ENCODE measurements around the gene TOR1A. TPM values are rescaled to one million over a fixed set of nuclear protein-coding genes. Genes with fewer than 3 reads are reported as not detected.
A peak's percentile ranks its signal among the peaks of the same experiment; 100 is the strongest.
"Not testable (repeated sequence)": the region's sequence is repeated elsewhere in the genome, so short reads cannot be mapped to it uniquely, and the experiment has no call there.

Gene TOR1A
- total RNA-seq, 2 experiments from 2014 or later: 54.6 to 58.4 TPM

- peak overlapping the region; percentile 54 for H3K4me3 Mint-ChIP-seq
- no peaks in the 10 kb centered on the region for H3K9me3 Mint-ChIP-seq (ENCODE audit: insufficient read depth)
- peak overlapping the region; percentile 5 for H3K27ac Mint-ChIP-seq
These were observed 22.4 kb downstream of the TOR1A start for GRCh38 chr9:129801504-129801903.

DNA sequence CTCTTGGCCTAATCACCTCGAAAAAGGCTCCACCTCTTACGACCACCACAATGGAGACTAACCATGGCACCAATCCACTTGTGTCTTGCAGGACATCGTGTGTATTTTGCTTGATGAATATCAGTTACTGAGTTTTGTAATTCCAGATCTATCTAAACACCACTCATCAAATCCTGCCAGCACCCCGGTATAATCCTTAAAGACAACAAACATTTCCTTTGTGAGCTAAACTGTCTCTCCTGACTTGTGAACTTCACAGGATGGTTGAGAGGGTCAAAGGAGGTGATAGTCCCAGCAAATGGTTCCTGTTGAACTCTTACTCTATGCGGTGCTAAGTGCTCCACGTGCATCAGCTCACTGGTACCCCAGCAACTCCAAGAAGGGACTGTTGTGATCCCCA, 25.0 kb downstream of the TOR1A start:
- peaks cover 2% of the 10 kb centered on the region for H3K36me3 Mint-ChIP-seq (ENCODE audit: low read depth)
- H3K27ac Mint-ChIP-seq: no peak overlapping the region
- H3K4me1 Mint-ChIP-seq (ENCODE audit: low read depth): peaks cover 12% of the 10 kb centered on the region
- DNase-seq (no peak), ATAC-seq (no peak)
- POLR2A ChIA-PET: no interaction called here
- H3K4me3 Mint-ChIP-seq: no peak overlapping the region
- H3K27me3 Mint-ChIP-seq (ENCODE audit: low read depth): peaks cover 5% of the 10 kb centered on the region
- no peaks in the 10 kb centered on the region for H3K9me3 Mint-ChIP-seq (ENCODE audit: insufficient read depth)
- CTCF ChIA-PET: interaction anchor here (1.2 to 1.7 kb wide), 2 partner anchors 9 to 14 kb away, joined by 3 to 10 read pairs; no protein-coding TSS in a partner anchor

More at GRCh38 chr9:129801504-129801903, 22.4 kb downstream of the TOR1A start:
- CTCF ChIA-PET: interaction anchor here (1.0 to 1.1 kb wide), 2 partner anchors 18 to 63 kb away, joined by 3 to 4 read pairs; no protein-coding TSS in a partner anchor
- H3K4me1 Mint-ChIP-seq (ENCODE audit: low read depth): peaks cover 32% of the 10 kb centered on the region
- no peak for ATAC-seq
- POLR2A ChIA-PET: no interaction called here
- H3K36me3 Mint-ChIP-seq (ENCODE audit: low read depth): peaks cover 19% of the 10 kb centered on the region
- no peaks in the 10 kb centered on the region for H3K27me3 Mint-ChIP-seq (ENCODE audit: low read depth)
- no peak for DNase-seq

DNA sequence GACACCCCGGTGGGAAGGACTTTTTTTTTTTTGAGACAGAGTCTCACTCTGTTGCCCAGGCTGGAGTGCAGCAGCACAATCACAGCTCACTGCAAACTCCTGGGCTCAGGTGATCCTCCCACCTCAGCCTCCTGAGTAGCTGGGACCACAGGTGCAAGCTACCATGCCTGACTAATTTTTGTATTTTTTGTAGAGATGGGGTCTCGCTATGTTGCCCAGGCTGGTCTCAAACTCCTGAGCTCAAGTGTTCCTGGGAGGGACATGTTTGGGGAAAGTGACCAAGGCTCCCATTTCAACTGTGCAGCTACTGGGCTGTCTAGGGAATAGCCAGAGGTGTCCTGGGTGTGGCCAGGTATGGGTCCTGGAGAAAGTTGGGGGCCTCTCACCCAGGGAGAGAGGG, 27.9 kb downstream of the TOR1A start:
- H3K36me3 Mint-ChIP-seq (ENCODE audit: low read depth); H3K9me3 Mint-ChIP-seq (ENCODE audit: insufficient read depth); H3K4me3 Mint-ChIP-seq; ATAC-seq; CTCF ChIA-PET; H3K27ac Mint-ChIP-seq; H3K4me1 Mint-ChIP-seq (ENCODE audit: low read depth); DNase-seq; H3K27me3 Mint-ChIP-seq (ENCODE audit: low read depth): not testable (repeated sequence)
- POLR2A ChIA-PET: interaction anchor here (0.8 kb wide), 1 partner anchor 10 kb away, joined by 3 read pairs; no protein-coding TSS in a partner anchor

DNA sequence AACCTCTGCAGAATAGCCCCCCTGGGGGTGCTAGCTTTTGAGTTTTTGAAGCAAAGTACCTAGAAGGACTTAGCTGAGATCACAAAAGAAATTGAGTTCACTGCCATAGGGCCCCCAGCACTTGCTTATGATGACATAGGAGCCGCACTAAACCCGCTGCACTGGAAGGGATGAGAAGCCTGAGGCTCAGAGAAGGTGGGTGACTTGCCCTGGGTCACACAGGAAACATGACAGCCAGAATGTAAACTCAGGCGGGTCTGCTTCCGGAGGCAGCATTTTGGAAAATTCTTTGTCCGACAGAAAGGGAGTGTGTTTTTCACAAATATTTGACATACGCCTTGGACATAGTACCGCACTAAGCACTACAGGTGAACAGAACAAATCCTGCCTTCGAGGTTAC, 29.4 kb downstream of the TOR1A start:
- H3K9me3 Mint-ChIP-seq (ENCODE audit: insufficient read depth): no peaks in the 10 kb centered on the region
- peaks cover 10% of the 10 kb centered on the region for H3K4me1 Mint-ChIP-seq (ENCODE audit: low read depth)
- H3K4me3 Mint-ChIP-seq: no peak overlapping the region
- no peak for ATAC-seq
- H3K36me3 Mint-ChIP-seq (ENCODE audit: low read depth): no peaks in the 10 kb centered on the region
- POLR2A ChIA-PET: no interaction called here
- H3K27ac Mint-ChIP-seq: no peak overlapping the region
- DNase-seq: no peak
- peaks cover 5% of the 10 kb centered on the region for H3K27me3 Mint-ChIP-seq (ENCODE audit: low read depth)
- CTCF ChIA-PET: interaction anchor here (1.5 kb wide), 1 partner anchor 68 kb away, joined by 6 read pairs; no protein-coding TSS in a partner anchor

- Mint-ChIP-seq H3K9me3 (ENCODE audit: insufficient read depth) (no peaks in the 10 kb centered on the region), H3K4me1 (ENCODE audit: low read depth) (peaks cover 14% of the 10 kb centered on the region), H3K27ac (no peak overlapping the region), H3K27me3 (ENCODE audit: low read depth) (peaks cover 7% of the 10 kb centered on the region), H3K4me3 (no peak overlapping the region), H3K36me3 (ENCODE audit: low read depth) (no peaks in the 10 kb centered on the region)
- CTCF ChIA-PET: interaction anchor here (1.1 to 8.6 kb wide), 5 partner anchors 23 to 648 kb away, joined by 3 to 111 read pairs (median 4); no protein-coding TSS in a partner anchor
- POLR2A ChIA-PET: interaction anchor here (0.7 kb wide), 1 partner anchor 327 kb away, joined by 3 read pairs; no protein-coding TSS in a partner anchor
- ATAC-seq (no peak), DNase-seq (no peak)
These were observed 37.5 kb downstream of the TOR1A start for GRCh38 chr9:129786481-129786880.

GRCh38 chr9:129785866-129786265, 38.1 kb downstream of the TOR1A start:
- ChIA-PET CTCF (interaction anchor here (0.8 to 8.6 kb wide), 7 partner anchors 14 to 647 kb away, joined by 3 to 111 read pairs (median 4); no protein-coding TSS in a partner anchor), POLR2A (interaction anchor here (0.7 to 0.8 kb wide), 2 partner anchors 10 to 326 kb away, joined by 3 read pairs; no protein-coding TSS in a partner anchor)
- no peak overlapping the region for H3K27ac Mint-ChIP-seq
- H3K4me3 Mint-ChIP-seq: no peak overlapping the region
- H3K36me3 Mint-ChIP-seq (ENCODE audit: low read depth): no peaks in the 10 kb centered on the region
- DNase-seq (no peak), ATAC-seq (no peak)
- peaks cover 14% of the 10 kb centered on the region for H3K4me1 Mint-ChIP-seq (ENCODE audit: low read depth)
- peaks cover 10% of the 10 kb centered on the region for H3K27me3 Mint-ChIP-seq (ENCODE audit: low read depth)
- H3K9me3 Mint-ChIP-seq (ENCODE audit: insufficient read depth): no peaks in the 10 kb centered on the region

DNA sequence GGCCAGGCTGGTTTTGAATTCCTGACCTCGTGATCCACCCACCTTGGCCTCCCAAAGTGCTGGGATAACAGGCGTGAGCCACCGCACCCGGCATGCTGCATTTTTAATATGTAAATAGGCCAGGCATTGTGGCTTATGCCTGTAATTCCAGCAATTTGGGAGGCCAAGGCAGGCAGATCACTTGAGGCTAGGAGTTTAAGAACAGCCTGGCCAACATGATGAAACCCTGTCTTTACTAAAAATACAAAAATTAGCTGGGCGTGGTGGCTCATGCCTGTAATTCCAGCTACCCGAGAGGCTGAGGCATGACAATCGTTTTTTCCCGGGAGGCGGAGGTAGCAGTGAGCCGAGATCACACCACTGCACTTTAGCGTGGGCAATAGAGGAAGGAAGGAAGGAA, 39.0 kb downstream of the TOR1A start:
- H3K9me3 Mint-ChIP-seq (ENCODE audit: insufficient read depth); DNase-seq; POLR2A ChIA-PET; H3K4me1 Mint-ChIP-seq (ENCODE audit: low read depth); H3K27ac Mint-ChIP-seq; H3K36me3 Mint-ChIP-seq (ENCODE audit: low read depth); H3K4me3 Mint-ChIP-seq; ATAC-seq: not testable (repeated sequence)
- H3K27me3 Mint-ChIP-seq (ENCODE audit: low read depth): peaks cover 13% of the 10 kb centered on the region
- CTCF ChIA-PET: interaction anchor here (0.8 to 8.6 kb wide), 11 partner anchors 14 to 653 kb away, joined by 3 to 111 read pairs (median 4); no protein-coding TSS in a partner anchor

GRCh38 chr9:129783516-129784361, 40.2 kb downstream of the TOR1A start:
- Mint-ChIP-seq H3K4me1 (ENCODE audit: low read depth) (peaks cover 4% of the 10 kb centered on the region), H3K36me3 (ENCODE audit: low read depth) (no peaks in the 10 kb centered on the region), H3K4me3 (no peak overlapping the region), H3K27ac (no peak overlapping the region), H3K9me3 (ENCODE audit: insufficient read depth) (no peaks in the 10 kb centered on the region), H3K27me3 (ENCODE audit: low read depth) (peaks cover 19% of the 10 kb centered on the region)
- POLR2A ChIA-PET: no interaction called here
- ATAC-seq (peak; percentile 94), DNase-seq (peak; percentile 83)
- CTCF ChIA-PET: interaction anchor here (0.9 to 8.6 kb wide), 17 partner anchors 10 to 652 kb away, joined by 3 to 111 read pairs (median 4); no protein-coding TSS in a partner anchor

GRCh38 chr9:129781981-129782380, 42.0 kb downstream of the TOR1A start:
- CTCF ChIA-PET: interaction anchor here (1.0 to 8.6 kb wide), 4 partner anchors 22 to 159 kb away, joined by 3 to 111 read pairs (median 24); no protein-coding TSS in a partner anchor
- H3K27ac Mint-ChIP-seq: no peak overlapping the region

DNA sequence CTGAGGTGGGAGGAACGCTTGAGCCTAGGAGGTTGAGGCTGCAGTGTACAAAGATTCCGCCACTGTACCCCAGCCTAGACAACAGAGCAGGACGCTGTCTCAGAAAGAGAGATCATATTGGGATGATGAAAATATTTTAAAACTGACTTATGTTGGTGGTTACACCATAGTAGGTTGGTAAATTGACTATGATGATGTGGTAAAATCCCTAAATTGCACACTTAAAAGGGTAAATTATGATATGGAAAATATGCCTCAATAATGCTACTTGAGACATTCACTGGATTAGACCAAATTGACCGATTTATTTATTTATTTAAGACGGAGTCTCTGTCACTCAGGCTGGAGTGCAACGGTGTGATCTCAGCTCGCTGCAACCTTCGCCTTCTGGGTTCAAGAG, 42.8 kb downstream of the TOR1A start:
- H3K27me3 Mint-ChIP-seq (ENCODE audit: low read depth): peaks cover 14% of the 10 kb centered on the region
- H3K9me3 Mint-ChIP-seq (ENCODE audit: insufficient read depth): no peaks in the 10 kb centered on the region
- no peak for DNase-seq
- ChIA-PET POLR2A (no interaction called here), CTCF (interaction anchor here (1.0 to 8.6 kb wide), 5 partner anchors 21 to 650 kb away, joined by 3 to 111 read pairs (median 4); no protein-coding TSS in a partner anchor)
- no peak for ATAC-seq
- H3K36me3 Mint-ChIP-seq (ENCODE audit: low read depth): no peaks in the 10 kb centered on the region
- peaks cover 20% of the 10 kb centered on the region for H3K4me1 Mint-ChIP-seq (ENCODE audit: low read depth)
- no peak overlapping the region for H3K27ac Mint-ChIP-seq
- H3K4me3 Mint-ChIP-seq: no peak overlapping the region

More at GRCh38 chr9:129781981-129782380, 42.0 kb downstream of the TOR1A start:
- ATAC-seq (no peak), DNase-seq (no peak)
- Mint-ChIP-seq H3K4me3 (no peak overlapping the region), H3K4me1 (ENCODE audit: low read depth) (peaks cover 14% of the 10 kb centered on the region), H3K9me3 (ENCODE audit: insufficient read depth) (no peaks in the 10 kb centered on the region), H3K27me3 (ENCODE audit: low read depth) (peaks cover 14% of the 10 kb centered on the region), H3K36me3 (ENCODE audit: low read depth) (no peaks in the 10 kb centered on the region)
- POLR2A ChIA-PET: interaction anchor here (0.9 kb wide), 1 partner anchor 44 kb away, joined by 3 read pairs; no protein-coding TSS in a partner anchor

DNA sequence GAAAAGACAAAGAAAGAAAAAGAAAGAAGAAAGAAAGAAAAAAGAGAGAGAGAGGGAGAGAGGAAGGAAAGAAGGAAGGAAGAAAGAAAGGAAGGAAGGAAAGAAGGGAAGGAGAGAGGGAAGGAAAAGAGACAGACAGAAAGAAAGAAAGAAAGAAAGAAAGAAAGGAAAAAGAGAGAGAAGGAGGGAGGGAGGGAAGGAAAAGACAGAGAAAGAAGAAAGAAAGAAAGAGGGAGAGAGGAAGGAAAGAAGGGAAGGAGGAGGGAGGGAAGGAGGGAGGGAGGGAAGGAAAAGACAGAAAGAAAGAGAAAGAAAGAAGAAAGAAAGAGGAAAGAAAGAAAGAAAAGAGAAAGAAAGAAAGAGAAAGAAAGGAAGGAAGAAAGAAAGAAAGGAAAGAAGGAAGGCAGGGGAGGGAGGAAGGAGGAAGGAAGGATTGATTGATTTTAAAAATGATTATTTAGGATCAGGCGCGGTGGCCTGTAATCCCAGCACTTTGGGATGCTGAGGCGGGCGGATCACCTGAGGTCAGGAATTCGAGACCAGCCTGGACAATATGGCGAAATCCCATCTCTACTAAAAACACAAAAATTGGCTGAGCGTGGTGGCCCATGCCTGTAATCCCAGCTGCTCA, 44.3 kb downstream of the TOR1A start:
- H3K27ac Mint-ChIP-seq: no peak overlapping the region
- H3K4me3 Mint-ChIP-seq: no peak overlapping the region
- peaks cover 14% of the 10 kb centered on the region for H3K27me3 Mint-ChIP-seq (ENCODE audit: low read depth)
- no peak for ATAC-seq
- no peak for DNase-seq
- CTCF ChIA-PET: interaction anchor here (8.6 kb wide), 1 partner anchor 41 kb away, joined by 111 read pairs; no protein-coding TSS in a partner anchor
- peaks cover 20% of the 10 kb centered on the region for H3K4me1 Mint-ChIP-seq (ENCODE audit: low read depth)
- no peaks in the 10 kb centered on the region for H3K9me3 Mint-ChIP-seq (ENCODE audit: insufficient read depth)
- H3K36me3 Mint-ChIP-seq (ENCODE audit: low read depth): no peaks in the 10 kb centered on the region
- POLR2A ChIA-PET: no interaction called here
